ENCODE results near the gene KRT6A. TPM values are rescaled to one million over a fixed set of nuclear protein-coding genes. Genes with fewer than 3 reads are reported as not detected.

KRT6A gene
- total and polyA plus RNA-seq, 3 experiments from 2014 or later, result not detected

- no peak for DNase-seq
- H3K27me3 Mint-ChIP-seq, result peaks cover 0 to 8% of the 10 kb centered on the region in 2 donors
- Histone ChIP-seq H3K9me3 (ENCODE audit: low read length) (no peaks in the 10 kb centered on the region), H3K36me3 (ENCODE audit: insufficient read depth, low read length) (no peaks in the 10 kb centered on the region), H3K4me3 (ENCODE audit: low read length) (no peak overlapping the region), H3K4me1 (ENCODE audit: insufficient read depth, low read length) (peaks cover 17% of the 10 kb centered on the region), H3K27ac (ENCODE audit: low read depth, low read length) (no peak overlapping the region), H3K27me3 (ENCODE audit: insufficient read depth, low read length, poor library complexity, severe bottlenecking) (no peaks in the 10 kb centered on the region)
- ChIA-PET CTCF (no interaction called here), POLR2A (no interaction called here)
- H3K27ac Mint-ChIP-seq, result no peak overlapping the region
- no peak overlapping the region for H3K4me3 Mint-ChIP-seq
- no peaks in the 10 kb centered on the region for H3K9me3 Mint-ChIP-seq
- H3K4me1 Mint-ChIP-seq, result peaks cover 9 to 11% (median 11%) of the 10 kb centered on the region in 3 donors
- H3K36me3 Mint-ChIP-seq, result no peaks in the 10 kb centered on the region
Measured at GRCh38 chr12:52528641-52529143, 35.6 kb upstream of the KRT6A start.

DNA sequence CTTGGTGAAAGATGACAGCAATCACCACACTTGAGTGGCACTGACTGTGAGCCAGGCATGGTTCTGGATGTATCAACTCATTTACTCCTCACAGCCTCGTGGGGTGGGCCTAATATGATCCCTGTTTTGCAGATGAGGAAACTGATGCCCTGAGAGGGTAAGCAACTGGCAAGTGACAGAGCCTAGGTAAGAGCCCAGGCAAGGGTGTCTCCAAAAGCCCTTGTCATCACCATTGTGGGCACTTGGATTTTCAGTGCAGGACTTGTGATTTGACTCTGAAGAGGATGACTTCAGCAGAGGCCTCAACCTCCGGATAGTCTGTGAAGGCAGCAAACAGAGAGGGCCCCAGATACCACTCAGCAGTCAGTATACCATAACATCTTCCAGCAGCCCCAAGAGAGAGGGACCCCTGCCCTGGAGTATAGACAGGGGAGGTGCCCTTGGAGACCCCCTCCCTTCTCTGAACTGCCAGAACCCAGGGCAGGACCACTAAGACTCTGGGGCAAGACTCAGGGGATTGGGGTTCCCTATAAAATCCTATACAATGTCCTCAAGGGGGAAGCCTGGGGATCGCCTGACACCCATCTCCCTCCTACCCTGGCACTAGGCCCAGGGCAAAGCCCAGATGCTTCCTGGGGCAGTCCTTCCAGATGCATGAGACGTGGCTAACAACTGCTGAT lies 34.2 kb upstream of the KRT6A start:
- CTCF ChIA-PET, result no interaction called here
- POLR2A ChIA-PET, result no interaction called here
- peaks cover 17% of the 10 kb centered on the region for H3K4me1 ChIP-seq (ENCODE audit: insufficient read depth, low read length)
- no peaks in the 10 kb centered on the region for H3K27me3 ChIP-seq (ENCODE audit: insufficient read depth, low read length, poor library complexity, severe bottlenecking)
- peak overlapping the region in 1 of 7 donors; percentile 39 for H3K4me3 Mint-ChIP-seq
- H3K27ac Mint-ChIP-seq, result peak overlapping the region in 1 of 8 donors; percentile 78
- H3K27me3 Mint-ChIP-seq, result peaks cover 0 to 12% of the 10 kb centered on the region in 2 donors
- peaks cover 9 to 11% (median 11%) of the 10 kb centered on the region in 3 donors for H3K4me1 Mint-ChIP-seq
- no peak for DNase-seq
- H3K36me3 Mint-ChIP-seq, result no peaks in the 10 kb centered on the region
- no peaks in the 10 kb centered on the region for H3K9me3 ChIP-seq (ENCODE audit: low read length)
- no peaks in the 10 kb centered on the region for H3K36me3 ChIP-seq (ENCODE audit: insufficient read depth, low read length)
- no peak overlapping the region for H3K27ac ChIP-seq (ENCODE audit: low read depth, low read length)
- H3K9me3 Mint-ChIP-seq, result no peaks in the 10 kb centered on the region
- no peak overlapping the region for H3K4me3 ChIP-seq (ENCODE audit: low read length)

DNA sequence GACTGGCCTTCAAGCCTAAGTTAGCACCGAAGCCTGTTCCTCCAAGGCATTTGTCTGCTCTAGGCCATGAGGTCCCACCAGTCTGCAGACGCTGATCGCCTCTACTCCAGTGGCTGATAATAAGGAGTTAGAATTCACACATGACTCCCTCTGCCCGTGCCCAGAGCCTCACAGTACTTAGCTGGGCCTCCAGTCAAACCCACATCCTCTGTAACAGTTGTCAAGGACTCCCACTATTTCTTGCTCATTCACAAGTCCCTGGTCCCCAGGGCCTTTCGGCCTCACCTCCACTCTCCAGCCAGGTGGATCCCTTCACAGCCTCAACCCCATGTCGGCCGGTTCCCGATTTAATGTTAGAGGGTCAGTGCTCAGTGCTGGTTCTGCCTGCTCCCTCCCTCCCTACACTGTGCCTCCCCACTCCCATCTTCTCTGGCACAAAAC lies 33.5 kb upstream of the KRT6A start:
- H3K27me3 ChIP-seq (ENCODE audit: insufficient read depth, low read length, poor library complexity, severe bottlenecking), result no peaks in the 10 kb centered on the region
- H3K4me1 ChIP-seq (ENCODE audit: insufficient read depth, low read length), result peaks cover 17% of the 10 kb centered on the region
- peak in 1 of 5 donors; percentile 12 for DNase-seq
- Mint-ChIP-seq H3K27ac (peak overlapping the region in 4 of 8 donors; percentile 50 to 78 (median 71)), H3K36me3 (no peaks in the 10 kb centered on the region), H3K9me3 (no peaks in the 10 kb centered on the region), H3K4me3 (peak overlapping the region in 3 of 7 donors; percentile 15 to 64 (median 39)), H3K4me1 (peaks cover 9 to 11% (median 11%) of the 10 kb centered on the region in 3 donors), H3K27me3 (peaks cover 0 to 11% of the 10 kb centered on the region in 2 donors)
- ChIA-PET CTCF (no interaction called here), POLR2A (no interaction called here)
- H3K36me3 ChIP-seq (ENCODE audit: insufficient read depth, low read length), result no peaks in the 10 kb centered on the region
- no peak overlapping the region for H3K4me3 ChIP-seq (ENCODE audit: low read length)
- no peaks in the 10 kb centered on the region for H3K9me3 ChIP-seq (ENCODE audit: low read length)
- H3K27ac ChIP-seq (ENCODE audit: low read depth, low read length), result no peak overlapping the region

- POLR2A ChIA-PET, result no interaction called here
- Histone ChIP-seq H3K27me3 (ENCODE audit: insufficient read depth, low read length, poor library complexity, severe bottlenecking) (no peaks in the 10 kb centered on the region), H3K27ac (ENCODE audit: low read depth, low read length) (no peak overlapping the region), H3K36me3 (ENCODE audit: insufficient read depth, low read length) (no peaks in the 10 kb centered on the region), H3K9me3 (ENCODE audit: low read length) (no peaks in the 10 kb centered on the region), H3K4me3 (ENCODE audit: low read length) (no peak overlapping the region), H3K4me1 (ENCODE audit: insufficient read depth, low read length) (peaks cover 17% of the 10 kb centered on the region)
- DNase-seq, result no peak
- Mint-ChIP-seq H3K9me3 (no peaks in the 10 kb centered on the region), H3K27me3 (peaks cover 0 to 9% of the 10 kb centered on the region in 2 donors), H3K36me3 (no peaks in the 10 kb centered on the region), H3K4me3 (peak overlapping the region in 1 of 7 donors; percentile 64), H3K4me1 (peaks cover 9 to 11% (median 11%) of the 10 kb centered on the region in 3 donors), H3K27ac (no peak overlapping the region)
- CTCF ChIA-PET, result interaction anchor here (1.0 kb wide), 1 partner anchor 8 kb away, joined by 3 read pairs; no protein-coding TSS in a partner anchor
Measured at GRCh38 chr12:52525661-52526499, 32.8 kb upstream of the KRT6A start.

- H3K27ac ChIP-seq (ENCODE audit: low read depth, low read length), result no peak overlapping the region
- H3K36me3 Mint-ChIP-seq, result no peaks in the 10 kb centered on the region
- H3K9me3 Mint-ChIP-seq, result no peaks in the 10 kb centered on the region
- H3K4me3 Mint-ChIP-seq, result no peak overlapping the region
- CTCF ChIA-PET, result interaction anchor here (1.0 kb wide), 1 partner anchor 8 kb away, joined by 3 read pairs; no protein-coding TSS in a partner anchor
- peaks cover 17% of the 10 kb centered on the region for H3K4me1 ChIP-seq (ENCODE audit: insufficient read depth, low read length)
- no peak overlapping the region for H3K4me3 ChIP-seq (ENCODE audit: low read length)
- H3K27me3 ChIP-seq (ENCODE audit: insufficient read depth, low read length, poor library complexity, severe bottlenecking), result no peaks in the 10 kb centered on the region
- H3K9me3 ChIP-seq (ENCODE audit: low read length), result no peaks in the 10 kb centered on the region
- no peaks in the 10 kb centered on the region for H3K36me3 ChIP-seq (ENCODE audit: insufficient read depth, low read length)
- H3K27me3 Mint-ChIP-seq, result peaks cover 0 to 9% of the 10 kb centered on the region in 2 donors
- no peak for DNase-seq
- H3K4me1 Mint-ChIP-seq, result peaks cover 9 to 11% (median 11%) of the 10 kb centered on the region in 3 donors
- POLR2A ChIA-PET, result no interaction called here
- H3K27ac Mint-ChIP-seq, result no peak overlapping the region
Measured at GRCh38 chr12:52524898-52525591, 32.0 kb upstream of the KRT6A start.

DNA sequence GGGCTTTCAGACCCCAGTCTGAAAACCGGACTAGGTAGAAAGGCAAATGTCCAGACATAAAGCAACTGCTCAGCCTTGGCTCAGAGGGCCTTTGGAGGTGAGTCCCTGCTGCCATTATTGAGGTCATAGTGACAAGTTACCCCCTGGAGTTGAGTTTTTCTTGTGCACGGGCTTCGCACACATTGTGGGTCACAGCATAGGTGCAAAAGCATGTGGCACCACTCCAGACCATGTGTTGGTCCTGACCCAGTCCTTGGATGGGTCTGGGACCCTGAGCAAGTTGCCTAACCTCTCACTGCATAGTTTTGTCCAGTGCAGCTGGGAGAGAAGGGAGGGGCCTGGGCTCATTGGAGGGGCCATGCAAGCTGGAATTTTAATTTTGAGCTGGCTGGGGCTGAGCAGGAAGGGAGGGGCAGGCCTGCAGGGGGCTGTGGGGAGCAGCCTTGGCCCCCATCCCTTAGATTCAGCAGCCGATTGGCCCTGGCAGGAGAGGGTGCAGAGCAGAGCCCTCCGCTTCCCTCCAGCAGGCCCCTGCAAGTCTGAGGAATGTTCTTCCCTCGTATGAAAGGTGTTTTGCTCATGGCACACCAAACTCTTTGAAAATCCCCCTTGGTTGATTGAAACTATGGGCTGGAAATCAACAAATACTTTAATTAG lies 31.3 kb upstream of the KRT6A start:
- no peaks in the 10 kb centered on the region for H3K36me3 ChIP-seq (ENCODE audit: insufficient read depth, low read length)
- H3K4me1 ChIP-seq (ENCODE audit: insufficient read depth, low read length), result peaks cover 17% of the 10 kb centered on the region
- H3K9me3 ChIP-seq (ENCODE audit: low read length), result no peaks in the 10 kb centered on the region
- no peak overlapping the region for H3K27ac Mint-ChIP-seq
- no peak for DNase-seq
- POLR2A ChIA-PET, result no interaction called here
- no peaks in the 10 kb centered on the region for H3K36me3 Mint-ChIP-seq
- no peak overlapping the region for H3K27ac ChIP-seq (ENCODE audit: low read depth, low read length)
- no peak overlapping the region for H3K4me3 ChIP-seq (ENCODE audit: low read length)
- H3K9me3 Mint-ChIP-seq, result no peaks in the 10 kb centered on the region
- CTCF ChIA-PET, result interaction anchor here (1.0 kb wide), 1 partner anchor 9 kb away, joined by 3 read pairs; no protein-coding TSS in a partner anchor
- H3K27me3 Mint-ChIP-seq, result peaks cover 0 to 9% of the 10 kb centered on the region in 2 donors
- no peaks in the 10 kb centered on the region for H3K27me3 ChIP-seq (ENCODE audit: insufficient read depth, low read length, poor library complexity, severe bottlenecking)
- H3K4me3 Mint-ChIP-seq, result no peak overlapping the region
- peaks cover 9 to 11% (median 11%) of the 10 kb centered on the region in 3 donors for H3K4me1 Mint-ChIP-seq

DNA sequence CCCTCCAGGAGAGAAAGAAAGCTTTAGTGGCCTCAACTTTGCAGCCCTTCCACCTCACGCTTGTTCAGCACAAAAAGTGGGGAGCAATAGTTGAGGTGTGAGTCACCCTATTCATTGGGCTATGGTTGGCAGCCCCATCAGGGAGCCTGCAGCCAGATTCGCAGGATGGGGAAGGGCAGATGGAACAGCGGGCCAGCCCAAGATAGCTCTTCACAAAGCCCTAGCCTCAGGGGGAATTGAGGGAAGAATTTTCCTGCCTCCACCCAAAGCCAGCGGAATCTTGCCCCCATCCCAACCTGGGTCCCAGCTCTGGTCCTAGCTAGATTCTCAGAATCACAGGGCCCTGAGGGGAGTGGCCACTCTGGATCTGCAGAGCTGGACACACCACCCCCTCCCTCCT lies 30.8 kb upstream of the KRT6A start:
- Histone ChIP-seq H3K36me3 (ENCODE audit: insufficient read depth, low read length) (no peaks in the 10 kb centered on the region), H3K9me3 (ENCODE audit: low read length) (no peaks in the 10 kb centered on the region), H3K4me1 (ENCODE audit: insufficient read depth, low read length) (peaks cover 17% of the 10 kb centered on the region), H3K4me3 (ENCODE audit: low read length) (no peak overlapping the region), H3K27ac (ENCODE audit: low read depth, low read length) (no peak overlapping the region), H3K27me3 (ENCODE audit: insufficient read depth, low read length, poor library complexity, severe bottlenecking) (no peaks in the 10 kb centered on the region)
- H3K9me3 Mint-ChIP-seq, result no peaks in the 10 kb centered on the region
- H3K27ac Mint-ChIP-seq, result no peak overlapping the region
- POLR2A ChIA-PET, result no interaction called here
- no peak for DNase-seq
- H3K4me3 Mint-ChIP-seq, result no peak overlapping the region
- no peaks in the 10 kb centered on the region for H3K36me3 Mint-ChIP-seq
- CTCF ChIA-PET, result no interaction called here
- H3K4me1 Mint-ChIP-seq, result peaks cover 9 to 11% (median 11%) of the 10 kb centered on the region in 3 donors
- peaks cover 0 to 9% of the 10 kb centered on the region in 2 donors for H3K27me3 Mint-ChIP-seq

Data from CD8-positive, alpha-beta memory T cell (primary cell).